ENCODE measurements around the gene MAFB.

The MAFB gene

GRCh38 chr20:40698744-40699143, 9.7 kb upstream of the MAFB start:
- DNase-seq = no peak

- DNase-seq = no peak
These were observed 9.2 kb upstream of the MAFB start for GRCh38 chr20:40698281-40698680.

- no peak for DNase-seq
These were observed 8.5 kb upstream of the MAFB start for GRCh38 chr20:40697541-40697940.

- no peak for DNase-seq
These were observed 6.2 kb upstream of the MAFB start for GRCh38 chr20:40695214-40695613.

GRCh38 chr20:40694246-40694645, 5.2 kb upstream of the MAFB start:
- DNase-seq = no peak

GRCh38 chr20:40692240-40693011, 3.4 kb upstream of the MAFB start:
- no peak for DNase-seq

- DNase-seq = no peak
These were observed 2.7 kb upstream of the MAFB start for GRCh38 chr20:40691566-40692239.

GRCh38 chr20:40690836-40691565, 2.0 kb upstream of the MAFB start:
- no peak for DNase-seq

GRCh38 chr20:40689943-40690835, 1.2 kb upstream of the MAFB start:
- peak; percentile 43 for DNase-seq

GRCh38 chr20:40688129-40689099, 622 bp downstream of the MAFB start:
- DNase-seq = no peak

- DNase-seq = no peak
These were observed 1.5 kb downstream of the MAFB start for GRCh38 chr20:40687384-40688128.

- no peak for DNase-seq
These were observed 2.1 kb downstream of the MAFB start for GRCh38 chr20:40686893-40687292.

- no peak for DNase-seq
These were observed 2.6 kb downstream of the MAFB start for GRCh38 chr20:40686434-40686882.

- DNase-seq = no peak
These were observed 3.7 kb downstream of the MAFB start for GRCh38 chr20:40685349-40685748.

- no peak for DNase-seq
These were observed 5.2 kb downstream of the MAFB start for GRCh38 chr20:40683894-40684268.

GRCh38 chr20:40683221-40683893, 5.7 kb downstream of the MAFB start:
- no peak for DNase-seq

GRCh38 chr20:40682104-40682981, 6.7 kb downstream of the MAFB start:
- DNase-seq = no peak

- DNase-seq = no peak
These were observed 7.4 kb downstream of the MAFB start for GRCh38 chr20:40681684-40682083.

- DNase-seq = no peak
These were observed 7.9 kb downstream of the MAFB start for GRCh38 chr20:40681165-40681564.
